Chondrocyte (in vitro differentiated cells): ENCODE data around the gene SH3BGRL2. TPM values are rescaled to one million over a fixed set of nuclear protein-coding genes. Genes with fewer than 3 reads are reported as not detected.

Experiments
- DNase-seq: peaks from one replicate; pipeline ENCODE4 v3.0.0; 2021; ENCODE audit warnings: mixed read lengths, low spot score
- H3K27ac Mint-ChIP-seq: one replicate; pipeline ENCODE4 v1.8.0; 2021; ENCODE audit warnings: mild to moderate bottlenecking, moderate library complexity, mixed read lengths; ENCODE audit not compliant: unreplicated experiment
- H3K27me3 Mint-ChIP-seq: 2 replicates; pipeline ENCODE4 v1.8.0; 2021; ENCODE audit warnings: low read depth, mixed read lengths
- H3K36me3 Mint-ChIP-seq: 2 replicates; pipeline ENCODE4 v1.8.0; 2021; ENCODE audit warnings: low read depth, mixed read lengths
- H3K4me1 Mint-ChIP-seq: 2 replicates; pipeline ENCODE4 v1.8.0; 2021; ENCODE audit warnings: low read depth, mild to moderate bottlenecking, mixed read lengths
- H3K4me3 Mint-ChIP-seq: one replicate; pipeline ENCODE4 v1.8.0; 2021; ENCODE audit warnings: mild to moderate bottlenecking, moderate library complexity, mixed read lengths; ENCODE audit not compliant: unreplicated experiment
- H3K9me3 Mint-ChIP-seq: 2 replicates; pipeline ENCODE4 v1.8.0; 2021; ENCODE audit warnings: low read depth, mixed read lengths
- CTCF ChIP-seq: fragments of 200-600 bp; sonication (generic); IDR thresholded peaks from 2 replicates; pipeline ENCODE4 v1.5.0; 2021; ENCODE audit warnings: antibody characterized with exemption, mild to moderate bottlenecking, moderate library complexity
- total RNA-seq: library from RNA; stranded (reverse); gene quantifications from 3 replicates; pipeline ENCODE4 v1.2.1, GENCODE V29; 2021

SH3BGRL2 gene
- total RNA-seq, 1 donor from 2014 or later = 2.7 TPM

GRCh38 chr6:79719248-79719960 lies 88.3 kb downstream of the SH3BGRL2 start:
- peaks cover 3% of the 10 kb centered on the region for H3K36me3 Mint-ChIP-seq
- DNase-seq = no peak

GRCh38 chr6:79724816-79725215 lies 93.7 kb downstream of the SH3BGRL2 start:
- no peak for DNase-seq
- peaks cover 4% of the 10 kb centered on the region for H3K36me3 Mint-ChIP-seq
- H3K9me3 Mint-ChIP-seq = peaks cover 14% of the 10 kb centered on the region
- no peaks in the 10 kb centered on the region for H3K4me1 Mint-ChIP-seq
- no peak overlapping the region for H3K4me3 Mint-ChIP-seq
- peaks cover 14% of the 10 kb centered on the region for H3K27me3 Mint-ChIP-seq
- TF ChIP-seq CTCF = no peak
- H3K27ac Mint-ChIP-seq = no peak overlapping the region

More at GRCh38 chr6:79719248-79719960, 88.3 kb downstream of the SH3BGRL2 start:
- peaks cover 25% of the 10 kb centered on the region for H3K27me3 Mint-ChIP-seq
- TF ChIP-seq CTCF = no peak
- H3K4me1 Mint-ChIP-seq = no peaks in the 10 kb centered on the region
- H3K4me3 Mint-ChIP-seq = no peak overlapping the region
- no peak overlapping the region for H3K27ac Mint-ChIP-seq
- H3K9me3 Mint-ChIP-seq = peaks cover 12% of the 10 kb centered on the region

- Mint-ChIP-seq H3K4me3 (no peak overlapping the region), H3K9me3 (no peaks in the 10 kb centered on the region), H3K4me1 (no peaks in the 10 kb centered on the region), H3K36me3 (no peaks in the 10 kb centered on the region), H3K27ac (no peak overlapping the region), H3K27me3 (peaks cover 28% of the 10 kb centered on the region)
- TF ChIP-seq CTCF = no peak
- no peak for DNase-seq
Observed at GRCh38 chr6:79731471-79731870, 100.3 kb downstream of the SH3BGRL2 start.

- Mint-ChIP-seq H3K4me1 (no peaks in the 10 kb centered on the region), H3K36me3 (no peaks in the 10 kb centered on the region), H3K4me3 (no peak overlapping the region), H3K27me3 (peaks cover 23% of the 10 kb centered on the region), H3K9me3 (no peaks in the 10 kb centered on the region), H3K27ac (no peak overlapping the region)
- no peak for TF ChIP-seq CTCF
- no peak for DNase-seq
Observed at GRCh38 chr6:79733388-79733787, 102.3 kb downstream of the SH3BGRL2 start.

- H3K36me3 Mint-ChIP-seq = no peaks in the 10 kb centered on the region
- TF ChIP-seq CTCF = no peak
- H3K4me1 Mint-ChIP-seq = no peaks in the 10 kb centered on the region
- no peak overlapping the region for H3K27ac Mint-ChIP-seq
- peaks cover 19% of the 10 kb centered on the region for H3K27me3 Mint-ChIP-seq
- H3K9me3 Mint-ChIP-seq = peaks cover 2% of the 10 kb centered on the region
- no peak for DNase-seq
- H3K4me3 Mint-ChIP-seq = no peak overlapping the region
Observed at GRCh38 chr6:79734374-79734773, 103.2 kb downstream of the SH3BGRL2 start.
